Body of pancreas (tissue), 4 donors: ENCODE measurements around the gene ITIH5. TPM values are rescaled to one million over a fixed set of nuclear protein-coding genes. Genes with fewer than 3 reads are reported as not detected.

Experiments
- ATAC-seq: fragments of 150-250 bp; one replicate; pipeline ENCODE4 v1.9.1; 2016
- DNase-seq, 4 donors: peaks; one replicate each; pipeline ENCODE4 v3.0.0-alpha.2; 2019
- H3K27ac ChIP-seq, 4 donors: fragments of 200-600 bp; sonication (generic); 1 replicate in 3 of 4; 2 replicates in 1 of 4; pipeline versions ENCODE4 v1.5.1 to v1.6.1; 2016 to 2019; ENCODE audit warnings: mild to moderate bottlenecking in 1 of 4, mixed read lengths in 1 of 4, moderate library complexity in 1 of 4
- H3K27me3 ChIP-seq, 2 donors: fragments of 200-600 bp; sonication (generic); one replicate each; pipeline ENCODE4 v1.6.0; 2016; ENCODE audit warnings: mild to moderate bottlenecking in 1 of 2
- H3K36me3 ChIP-seq, 2 donors: fragments of 200-600 bp; sonication (generic); replicated peaks in 1 of 2; 2 replicates each; pipeline ENCODE4 v1.5.1; 2016; ENCODE audit warnings: low read depth in 2 of 2; ENCODE audit not compliant: insufficient read depth in 1 of 2
- H3K4me1 ChIP-seq: fragments of 200-600 bp; sonication (generic); one replicate; pipeline ENCODE4 v1.6.0; 2016
- H3K4me3 ChIP-seq, 2 donors: fragments of 200-600 bp; sonication (generic); 1 replicate in 1 of 2; 2 replicates in 1 of 2; pipeline ENCODE4 v1.5.1; 2016 to 2019
- H3K9me3 ChIP-seq, 3 donors: fragments of 200-600 bp; sonication (generic); 1 replicate in 2 of 3; 2 replicates in 1 of 3; pipeline ENCODE4 v1.5.1; 2016
- CTCF ChIP-seq, 7 experiments: fragments of 450-650 bp in 4 of 7; fragments of 200-600 bp in 3 of 7; sonication (generic) in 3 of 7; IDR thresholded peaks; one replicate each; pipeline ENCODE4 v1.5.1; 2016 to 2019; ENCODE audit warnings: antibody characterized with exemption in 7 of 7
- POLR2A ChIP-seq, 3 donors: fragments of 450-650 bp; IDR thresholded peaks; one replicate each; pipeline ENCODE4 v1.6.1; 2016; ENCODE audit warnings: antibody characterized with exemption in 3 of 3, mild to moderate bottlenecking in 2 of 3
- WGBS, 2 donors: methylation state at CpG; one replicate each; pipeline ENCODE4 v1.1.5; 2017; 5-methylcytosine and 5-hydroxymethylcytosine counted together
- intact Hi-C: fragments of 100-400 bp; cut with DNase I; formaldehyde crosslinking; loops from one replicate; pipeline ENCODE4 v1.15.1; 2023
- total RNA-seq, 2 donors: library from RNA; depleted of rRNA; stranded (reverse); fragments of >200 nt; gene quantifications; one replicate each; pipeline ENCODE4 v1.1.0, GENCODE V29; 2016

ITIH5 gene
- total RNA-seq, 2 donors from 2014 or later, result 8.6 to 9.9 TPM

GRCh38 chr10:7635408-7636125 is 31.2 kb downstream of the ITIH5 start:
- H3K9me3 ChIP-seq, result no peaks in the 10 kb centered on the region
- H3K27me3 ChIP-seq, result no peaks in the 10 kb centered on the region
- TF ChIP-seq CTCF (IDR thresholded peaks at IDR 0.05) (no peak), POLR2A (IDR thresholded peaks at IDR 0.05) (no peak)
- H3K4me1 ChIP-seq, result no peaks in the 10 kb centered on the region
- ATAC-seq, result no peak
- no peak for DNase-seq
- 78 to 91% methylated on average over 7 of the region's 7 CpGs for WGBS, 2 donors
- intact Hi-C loops, result no loop called here
- no peak overlapping the region for H3K4me3 ChIP-seq
- no peaks in the 10 kb centered on the region for H3K36me3 ChIP-seq
- H3K27ac ChIP-seq, result no peak overlapping the region

GRCh38 chr10:7634142-7634894 is 32.4 kb downstream of the ITIH5 start:
- intact Hi-C loops, result no loop called here
- Histone ChIP-seq H3K9me3 (peaks cover 0 to 3% (median 0%) of the 10 kb centered on the region in 3 donors), H3K36me3 (no peaks in the 10 kb centered on the region), H3K4me3 (no peak overlapping the region), H3K27ac (no peak overlapping the region), H3K27me3 (no peaks in the 10 kb centered on the region), H3K4me1 (no peaks in the 10 kb centered on the region)
- DNase-seq (peak in 1 of 4 donors; percentile 20), ATAC-seq (no peak)
- TF ChIP-seq CTCF (IDR thresholded peaks at IDR 0.05) (no peak), POLR2A (IDR thresholded peaks at IDR 0.05) (no peak)
- 70% methylated on average over 10 of the region's 10 CpGs for WGBS, 2 donors

- Histone ChIP-seq H3K4me1 (peaks cover 2% of the 10 kb centered on the region), H3K27me3 (no peaks in the 10 kb centered on the region), H3K4me3 (no peak overlapping the region), H3K36me3 (no peaks in the 10 kb centered on the region), H3K27ac (peak overlapping the region in 2 of 4 donors; percentile 50 to 60), H3K9me3 (peaks cover 0 to 3% (median 0%) of the 10 kb centered on the region in 3 donors)
- no peak for DNase-seq
- TF ChIP-seq CTCF (IDR thresholded peaks at IDR 0.05) (no peak), POLR2A (IDR thresholded peaks at IDR 0.05) (no peak)
- WGBS, 2 donors, result 34 to 38% methylated on average over 7 to 10 of the region's 10 CpGs
- ATAC-seq, result peak; percentile 30
- intact Hi-C loops, result no loop called here
Observed at GRCh38 chr10:7626283-7626682, 40.5 kb downstream of the ITIH5 start.

GRCh38 chr10:7625836-7626235 is 40.9 kb downstream of the ITIH5 start:
- ATAC-seq (peak; percentile 53), DNase-seq (peak in 3 of 4 donors; percentile 11 to 43 (median 30))
- Histone ChIP-seq H3K27me3 (no peaks in the 10 kb centered on the region), H3K9me3 (peaks cover 0 to 3% (median 0%) of the 10 kb centered on the region in 3 donors), H3K36me3 (no peaks in the 10 kb centered on the region), H3K4me3 (no peak overlapping the region), H3K27ac (peak overlapping the region in 2 of 4 donors; percentile 50 to 60), H3K4me1 (peaks cover 2% of the 10 kb centered on the region)
- TF ChIP-seq CTCF (IDR thresholded peaks at IDR 0.05) (no peak), POLR2A (IDR thresholded peaks at IDR 0.05) (no peak)
- 62 to 67% methylated on average over 7 of the region's 7 CpGs for WGBS, 2 donors
- intact Hi-C loops, result no loop called here
